Epithelial cell of esophagus (primary cell): ENCODE data around the gene SEC14L6.
"Not testable (repeated sequence)": the region's sequence is repeated elsewhere in the genome, so short reads cannot be mapped to it uniquely, and the experiment has no call there.

Experiments used
- DNase-seq: peaks from one replicate; pipeline ENCODE4 v3.0.0; 2010; ENCODE audit warnings: low read depth
- H3K4me3 ChIP-seq: 2 replicates; pipeline ENCODE4 v1.5.1; 2011; ENCODE audit warnings: mild to moderate bottlenecking, low read length, control low read depth
- TF ChIP-seq, protein P1 (sequence below): IDR thresholded peaks from 2 replicates; pipeline ENCODE4 v1.5.1; 2011; ENCODE audit warnings: low read depth, mild to moderate bottlenecking, low read length, control low read depth, inconsistent platforms; ENCODE audit not compliant: insufficient read depth; ENCODE audit errors: missing control alignments

SEC14L6 gene

DNA sequence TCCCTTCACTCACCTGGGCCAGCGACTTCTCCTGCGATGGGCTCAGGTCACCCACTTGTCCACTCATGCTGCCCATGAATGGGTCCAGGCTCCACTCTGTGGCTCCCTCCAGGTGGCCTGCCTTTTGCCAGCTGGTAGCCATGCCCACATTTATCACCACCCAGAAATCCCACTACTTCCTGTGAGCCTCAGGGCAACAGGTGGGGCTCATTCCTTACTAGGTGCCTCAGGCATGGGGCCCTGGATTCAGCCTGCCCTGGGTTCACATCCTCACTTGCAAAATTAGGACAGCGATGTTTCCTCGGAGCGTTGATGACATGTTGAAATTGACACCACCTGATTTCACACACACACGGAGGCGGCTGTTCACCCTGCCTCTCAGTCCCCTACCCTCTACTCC, at the start of gene SEC14L6:
SEC14L6 (minus strand) TSS at position 126 of the 400 bp plus-strand sequence; CDS start at position 67, 59 bp downstream.
- no peak within 1 kb of the TSS for H3K4me3 ChIP-seq
- DNase-seq, result no peak
- TF ChIP-seq, protein P1, sequence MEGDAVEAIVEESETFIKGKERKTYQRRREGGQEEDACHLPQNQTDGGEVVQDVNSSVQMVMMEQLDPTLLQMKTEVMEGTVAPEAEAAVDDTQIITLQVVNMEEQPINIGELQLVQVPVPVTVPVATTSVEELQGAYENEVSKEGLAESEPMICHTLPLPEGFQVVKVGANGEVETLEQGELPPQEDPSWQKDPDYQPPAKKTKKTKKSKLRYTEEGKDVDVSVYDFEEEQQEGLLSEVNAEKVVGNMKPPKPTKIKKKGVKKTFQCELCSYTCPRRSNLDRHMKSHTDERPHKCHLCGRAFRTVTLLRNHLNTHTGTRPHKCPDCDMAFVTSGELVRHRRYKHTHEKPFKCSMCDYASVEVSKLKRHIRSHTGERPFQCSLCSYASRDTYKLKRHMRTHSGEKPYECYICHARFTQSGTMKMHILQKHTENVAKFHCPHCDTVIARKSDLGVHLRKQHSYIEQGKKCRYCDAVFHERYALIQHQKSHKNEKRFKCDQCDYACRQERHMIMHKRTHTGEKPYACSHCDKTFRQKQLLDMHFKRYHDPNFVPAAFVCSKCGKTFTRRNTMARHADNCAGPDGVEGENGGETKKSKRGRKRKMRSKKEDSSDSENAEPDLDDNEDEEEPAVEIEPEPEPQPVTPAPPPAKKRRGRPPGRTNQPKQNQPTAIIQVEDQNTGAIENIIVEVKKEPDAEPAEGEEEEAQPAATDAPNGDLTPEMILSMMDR, result no peak

GRCh38 chr22:30596199-30596598, 49.7 kb upstream of the SEC14L6 start:
- no peak for DNase-seq
- TF ChIP-seq, protein P1, result no peak
- H3K4me3 ChIP-seq, result no peak overlapping the region

GRCh38 chr22:30592360-30592713, 45.8 kb upstream of the SEC14L6 start:
- H3K4me3 ChIP-seq, result peak overlapping the region; percentile 72
- DNase-seq, result not testable (repeated sequence)

DNA sequence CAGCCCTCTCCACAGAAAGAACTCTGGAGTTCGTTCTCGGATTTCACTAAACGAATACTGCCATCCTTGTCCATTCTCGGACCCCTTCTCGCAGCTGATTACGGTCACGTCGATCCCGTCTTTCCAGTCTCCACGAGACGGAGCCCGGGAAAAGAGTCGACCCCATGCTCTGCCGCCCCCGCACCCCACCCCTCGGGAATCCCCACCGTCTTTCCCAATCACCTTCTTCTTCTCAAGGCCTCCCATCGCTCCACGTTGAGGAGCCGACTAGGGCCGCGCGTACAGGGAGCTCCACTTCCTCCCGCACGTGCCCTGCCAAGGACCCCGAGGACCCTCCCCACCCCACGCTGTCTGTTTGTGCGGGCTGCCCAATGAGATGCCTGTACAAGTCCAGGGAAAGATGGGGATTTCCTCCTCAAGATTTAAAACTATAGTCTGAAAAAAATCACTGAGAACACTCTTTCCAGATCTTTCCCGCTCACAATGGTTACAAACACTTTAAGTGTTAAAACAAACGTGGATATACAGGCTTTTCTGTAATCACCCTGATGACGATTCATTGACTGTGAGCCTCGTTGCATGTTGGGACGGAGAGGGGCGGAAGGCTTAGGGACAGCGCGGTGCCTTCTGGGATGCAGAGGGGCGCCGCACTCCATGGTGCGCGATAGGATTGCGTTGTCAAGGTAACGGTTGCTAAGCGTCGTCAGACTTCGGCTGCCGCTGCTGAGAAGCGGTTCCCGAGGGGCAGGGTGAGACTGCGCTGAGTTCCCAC, 45.2 kb upstream of the SEC14L6 start, which contains the start of gene PES1:
PES1 (minus strand) TSS at position 323 of the 772 bp plus-strand sequence; CDS start at position 246, 77 bp downstream.
- TF ChIP-seq, protein P1, result no peak
- H3K4me3 ChIP-seq, result peak within 1 kb of the TSS; percentile 72
- DNase-seq, result peak; percentile 99

DNA sequence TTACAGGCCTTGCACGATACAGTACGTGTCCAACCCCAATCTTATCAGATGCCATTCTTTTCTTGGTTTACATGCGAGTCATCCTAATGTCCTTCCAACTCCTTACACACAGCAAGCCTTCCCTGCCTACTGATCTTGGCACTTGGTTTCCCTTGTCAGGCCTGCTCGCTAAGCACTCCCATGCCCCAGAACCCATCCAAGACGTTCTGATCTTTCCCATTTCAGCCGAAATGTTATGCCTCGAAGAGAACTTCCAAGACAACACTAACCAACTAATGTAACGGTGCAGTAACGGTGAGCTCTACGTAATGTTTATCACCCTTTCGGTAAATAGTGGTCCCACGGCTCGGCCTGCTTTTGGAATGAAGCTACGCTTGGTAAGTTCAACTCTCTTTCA, 44.6 kb upstream of the SEC14L6 start:
- TF ChIP-seq, protein P1, result no peak

GRCh38 chr22:30586414-30586813, 39.9 kb upstream of the SEC14L6 start:
- no peak overlapping the region for H3K4me3 ChIP-seq
- TF ChIP-seq, protein P1, result no peak
- no peak for DNase-seq

More for the DNA sequence above, 44.6 kb upstream of the SEC14L6 start:
- peak; percentile 24 for DNase-seq
- H3K4me3 ChIP-seq, result peak overlapping the region; percentile 72

DNA sequence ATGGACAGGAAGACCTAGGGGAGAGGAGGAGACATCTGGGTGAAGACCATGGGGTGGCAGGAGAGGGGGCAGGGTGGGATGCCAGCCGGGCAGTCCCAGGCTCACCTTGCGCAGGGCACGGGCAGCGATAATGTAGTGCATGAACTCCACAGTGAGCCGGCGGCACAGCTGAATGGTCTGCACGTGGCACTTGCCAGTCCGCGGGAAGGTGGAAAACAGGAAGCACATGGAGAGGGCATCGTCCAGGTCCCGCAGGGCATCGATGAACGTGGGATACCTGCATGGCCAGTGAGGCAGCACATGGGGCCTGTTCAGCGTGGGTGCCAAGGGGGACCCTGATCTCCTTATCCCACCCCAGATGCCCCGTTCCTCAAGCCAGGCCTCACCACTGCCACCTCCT, 37.9 kb upstream of the SEC14L6 start:
- no peak for DNase-seq
- no peak overlapping the region for H3K4me3 ChIP-seq
- TF ChIP-seq, protein P1, result no peak
